NCI-H2107 treated with DMSO at 0.1 percent for 48 hours (cell line): Measurements from ENCODE around the gene CLK2.

Experiments
- DNase-seq: peaks from one replicate; lab custom pipeline; 2025; ENCODE audit not compliant: unreplicated experiment; lab: John Stamatoyannopoulos, UW

Gene CLK2

GRCh38 chr1:155273343-155274245, at the start of gene CLK2:
CLK2 (minus strand) TSS chr1:155273504; CDS start chr1:155270977, 2,527 bp downstream.
- DNase-seq, result peak; percentile 94

- no peak for DNase-seq
Observed at GRCh38 chr1:155322571-155322952, 49.3 kb upstream of the CLK2 start.

- DNase-seq, result no peak
Observed at GRCh38 chr1:155321639-155322503, 48.6 kb upstream of the CLK2 start.

- no peak for DNase-seq
Observed at GRCh38 chr1:155320661-155321617, 47.6 kb upstream of the CLK2 start, which contains the start of gene RUSC1. RUSC1 (plus strand) TSS chr1:155320894; CDS start chr1:155321774, 880 bp downstream.

- no peak for DNase-seq
Observed at GRCh38 chr1:155320252-155320651, 46.9 kb upstream of the CLK2 start.

GRCh38 chr1:155319536-155319935, 46.2 kb upstream of the CLK2 start:
- no peak for DNase-seq

GRCh38 chr1:155318082-155318481, 44.8 kb upstream of the CLK2 start:
- DNase-seq, result no peak

GRCh38 chr1:155316922-155317321, 43.6 kb upstream of the CLK2 start:
- no peak for DNase-seq

- DNase-seq, result no peak
Observed at GRCh38 chr1:155313261-155313660, 40.0 kb upstream of the CLK2 start.

- DNase-seq, result no peak
Observed at GRCh38 chr1:155309423-155310021, 36.2 kb upstream of the CLK2 start.

GRCh38 chr1:155308493-155309422, 35.5 kb upstream of the CLK2 start, which contains the start of gene FDPS:
FDPS (plus strand) TSS chr1:155308866; CDS start chr1:155309790, 924 bp downstream.
- peak; percentile 99 for DNase-seq

GRCh38 chr1:155307247-155307740, 34.0 kb upstream of the CLK2 start:
- DNase-seq, result no peak

- no peak for DNase-seq
Observed at GRCh38 chr1:155305881-155306391, 32.6 kb upstream of the CLK2 start.

GRCh38 chr1:155304558-155305063, 31.3 kb upstream of the CLK2 start:
- DNase-seq, result no peak

GRCh38 chr1:155301342-155301841, 28.1 kb upstream of the CLK2 start, which contains the start of gene PKLR:
PKLR (minus strand) TSS chr1:155301438; CDS start chr1:155301395, 43 bp downstream.
- no peak for DNase-seq

GRCh38 chr1:155300553-155301329, 27.4 kb upstream of the CLK2 start:
- DNase-seq, result no peak

GRCh38 chr1:155300024-155300423, 26.7 kb upstream of the CLK2 start:
- no peak for DNase-seq
